ENCODE measurements around the gene HIRA.

Gene HIRA

DNA sequence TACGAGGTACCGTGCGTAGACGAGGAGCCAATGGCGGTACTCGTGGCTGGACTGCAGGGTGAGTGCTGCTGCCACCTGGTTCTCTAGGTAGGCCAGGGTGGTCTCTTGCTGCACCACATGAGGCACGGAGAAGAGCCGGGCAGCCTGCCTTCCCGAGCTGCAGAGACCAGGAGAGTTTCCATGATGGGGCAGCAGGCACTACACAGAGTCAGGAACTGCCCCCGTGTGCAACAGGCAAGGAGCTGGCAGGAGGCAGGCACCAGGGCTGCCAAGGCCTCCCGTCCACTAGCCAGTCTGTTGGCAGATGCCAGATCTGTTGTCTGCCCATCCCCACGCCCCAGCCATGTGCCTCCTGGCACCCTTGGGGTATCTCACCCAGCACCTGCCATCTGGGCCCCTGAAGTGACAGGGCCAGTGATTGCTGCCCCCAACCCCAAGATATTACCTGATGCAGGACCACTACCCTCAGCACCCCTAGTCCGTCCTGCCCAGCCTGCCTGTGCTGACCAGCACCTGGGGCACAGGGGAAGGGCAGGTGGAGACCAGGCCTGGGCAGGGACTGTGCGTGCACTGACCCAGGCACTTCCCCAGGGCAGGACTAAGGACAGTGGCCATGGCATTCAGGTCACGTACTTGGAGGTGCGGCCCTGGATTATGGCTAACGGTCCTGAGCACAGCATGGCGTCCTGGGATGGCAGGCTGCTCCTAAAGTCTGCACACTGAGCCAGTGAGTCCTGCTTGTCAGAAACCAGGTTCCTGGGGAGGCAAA lies 78.0 kb downstream of the HIRA start:
- Histone ChIP-seq H3K4me3 (ENCODE audit: low read depth in 1 of 2, low read length in 2 of 2) (no peak overlapping the region), H3K36me3 (ENCODE audit: insufficient read depth, low read length) (peaks cover 99% of the 10 kb centered on the region), H2AFZ (ENCODE audit: low read depth, low read length) (no peak overlapping the region), H3K4me2 (ENCODE audit: insufficient read depth, low read length) (no peak overlapping the region), H3K79me2 (ENCODE audit: insufficient read depth, low read length) (no peaks in the 10 kb centered on the region), H3K4me1 (ENCODE audit: insufficient read depth, low read length) (no peaks in the 10 kb centered on the region), H3K27ac (ENCODE audit: low read length) (no peak overlapping the region), H3K9me3 (ENCODE audit: insufficient read depth, low read length, severe bottlenecking) (no peaks in the 10 kb centered on the region), H3K9ac (ENCODE audit: low read depth, low read length) (no peak overlapping the region), H3K27me3 (ENCODE audit: insufficient read depth, low read length, poor library complexity) (no peaks in the 10 kb centered on the region), H4K20me1 (ENCODE audit: insufficient read depth, low read length) (peaks cover 8% of the 10 kb centered on the region; the same call in 1 of the 2 replicates)
- no peak for ATAC-seq (ENCODE audit: insufficient read depth, low read depth)
- no peak for DNase-seq
- TF ChIP-seq, protein P1, sequence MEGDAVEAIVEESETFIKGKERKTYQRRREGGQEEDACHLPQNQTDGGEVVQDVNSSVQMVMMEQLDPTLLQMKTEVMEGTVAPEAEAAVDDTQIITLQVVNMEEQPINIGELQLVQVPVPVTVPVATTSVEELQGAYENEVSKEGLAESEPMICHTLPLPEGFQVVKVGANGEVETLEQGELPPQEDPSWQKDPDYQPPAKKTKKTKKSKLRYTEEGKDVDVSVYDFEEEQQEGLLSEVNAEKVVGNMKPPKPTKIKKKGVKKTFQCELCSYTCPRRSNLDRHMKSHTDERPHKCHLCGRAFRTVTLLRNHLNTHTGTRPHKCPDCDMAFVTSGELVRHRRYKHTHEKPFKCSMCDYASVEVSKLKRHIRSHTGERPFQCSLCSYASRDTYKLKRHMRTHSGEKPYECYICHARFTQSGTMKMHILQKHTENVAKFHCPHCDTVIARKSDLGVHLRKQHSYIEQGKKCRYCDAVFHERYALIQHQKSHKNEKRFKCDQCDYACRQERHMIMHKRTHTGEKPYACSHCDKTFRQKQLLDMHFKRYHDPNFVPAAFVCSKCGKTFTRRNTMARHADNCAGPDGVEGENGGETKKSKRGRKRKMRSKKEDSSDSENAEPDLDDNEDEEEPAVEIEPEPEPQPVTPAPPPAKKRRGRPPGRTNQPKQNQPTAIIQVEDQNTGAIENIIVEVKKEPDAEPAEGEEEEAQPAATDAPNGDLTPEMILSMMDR (IDR thresholded peaks at IDR 0.05; ENCODE audit: borderline replicate concordance, extremely low read depth, low read length, poor library complexity, severe bottlenecking): no peak
- no peak for TF ChIP-seq EZH2 (IDR thresholded peaks at IDR 0.05; ENCODE audit: borderline replicate concordance, low read depth, low read length, severe bottlenecking)

- TF ChIP-seq EZH2 (IDR thresholded peaks at IDR 0.05; ENCODE audit: borderline replicate concordance, low read depth, low read length, severe bottlenecking): no peak
- TF ChIP-seq, protein P1 (IDR thresholded peaks at IDR 0.05; ENCODE audit: borderline replicate concordance, extremely low read depth, low read length, poor library complexity, severe bottlenecking): no peak
- no peaks in the 10 kb centered on the region for H3K9me3 ChIP-seq (ENCODE audit: insufficient read depth, low read length, severe bottlenecking)
- no peak overlapping the region for H2AFZ ChIP-seq (ENCODE audit: low read depth, low read length)
- peaks cover 98% of the 10 kb centered on the region for H3K36me3 ChIP-seq (ENCODE audit: insufficient read depth, low read length)
- DNase-seq (no peak), ATAC-seq (ENCODE audit: insufficient read depth, low read depth) (no peak)
- peaks cover 8% of the 10 kb centered on the region; the same call in 1 of the 2 replicates for H4K20me1 ChIP-seq (ENCODE audit: insufficient read depth, low read length)
- H3K27me3 ChIP-seq (ENCODE audit: insufficient read depth, low read length, poor library complexity): no peaks in the 10 kb centered on the region
- no peak overlapping the region for H3K9ac ChIP-seq (ENCODE audit: low read depth, low read length)
- H3K79me2 ChIP-seq (ENCODE audit: insufficient read depth, low read length): no peaks in the 10 kb centered on the region
- H3K4me1 ChIP-seq (ENCODE audit: insufficient read depth, low read length): no peaks in the 10 kb centered on the region
- no peak overlapping the region for H3K4me2 ChIP-seq (ENCODE audit: insufficient read depth, low read length)
- H3K4me3 ChIP-seq (ENCODE audit: low read depth in 1 of 2, low read length in 2 of 2): no peak overlapping the region
- H3K27ac ChIP-seq (ENCODE audit: low read length): 0 out of 2 replicates have a peak overlapping the region, but pooled peaks have one; percentile 24
Measured at GRCh38 chr22:19352766-19353165, 78.8 kb downstream of the HIRA start.

DNA sequence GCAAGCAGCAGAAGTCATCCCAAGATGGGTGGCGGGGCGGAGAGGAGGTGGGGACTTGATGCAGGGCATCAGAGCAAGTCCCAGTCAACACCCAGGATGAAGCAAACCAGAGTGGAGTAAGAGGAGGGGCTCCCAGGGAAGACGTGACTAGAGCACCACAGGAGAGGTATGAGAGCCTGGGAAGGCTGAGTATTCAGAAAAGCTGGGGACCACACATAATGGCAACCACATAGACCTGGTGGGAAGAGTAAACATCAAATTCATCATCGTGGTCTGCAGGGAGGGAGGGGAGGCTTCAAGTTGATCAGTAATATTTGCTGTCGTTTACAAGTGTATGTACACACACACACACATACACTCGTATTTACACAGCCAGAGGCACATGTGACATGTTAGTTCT lies 79.3 kb downstream of the HIRA start:
- Histone ChIP-seq H4K20me1 (ENCODE audit: insufficient read depth, low read length) (peaks cover 8% of the 10 kb centered on the region; the same call in 1 of the 2 replicates), H3K4me3 (ENCODE audit: low read depth in 1 of 2, low read length in 2 of 2) (no peak overlapping the region), H3K9me3 (ENCODE audit: insufficient read depth, low read length, severe bottlenecking) (no peaks in the 10 kb centered on the region), H3K4me2 (ENCODE audit: insufficient read depth, low read length) (no peak overlapping the region), H3K79me2 (ENCODE audit: insufficient read depth, low read length) (no peaks in the 10 kb centered on the region), H3K9ac (ENCODE audit: low read depth, low read length) (no peak overlapping the region), H3K36me3 (ENCODE audit: insufficient read depth, low read length) (peaks cover 96% of the 10 kb centered on the region), H3K27ac (ENCODE audit: low read length) (no peak overlapping the region), H3K27me3 (ENCODE audit: insufficient read depth, low read length, poor library complexity) (no peaks in the 10 kb centered on the region), H2AFZ (ENCODE audit: low read depth, low read length) (no peak overlapping the region), H3K4me1 (ENCODE audit: insufficient read depth, low read length) (no peaks in the 10 kb centered on the region)
- DNase-seq (no peak), ATAC-seq (ENCODE audit: insufficient read depth, low read depth) (no peak)
- no peak for TF ChIP-seq EZH2 (IDR thresholded peaks at IDR 0.05; ENCODE audit: borderline replicate concordance, low read depth, low read length, severe bottlenecking)
- TF ChIP-seq, protein P1 (IDR thresholded peaks at IDR 0.05; ENCODE audit: borderline replicate concordance, extremely low read depth, low read length, poor library complexity, severe bottlenecking): no peak

Data from DND-41 (cell line).